Measurements from ENCODE around the gene MYLK2. TPM values are rescaled to one million over a fixed set of nuclear protein-coding genes. Genes with fewer than 3 reads are reported as not detected.

Gene MYLK2
- total RNA-seq, 1 donor from 2014 or later, result not detected

- no peak for DNase-seq
- H3K27ac ChIP-seq, result peak overlapping the region; percentile 72
- H3K4me1 ChIP-seq, result peaks cover 18% of the 10 kb centered on the region
- ATAC-seq, result no peak
- no peaks in the 10 kb centered on the region for H3K36me3 ChIP-seq
- TF ChIP-seq CTCF (IDR thresholded peaks at IDR 0.05), result no peak
- intact Hi-C loops (cut with DNase I), result no loop called here
- no peaks in the 10 kb centered on the region for H3K9me3 ChIP-seq
- no peak overlapping the region for H3K4me3 ChIP-seq
- no peaks in the 10 kb centered on the region for H3K27me3 ChIP-seq
Measured at GRCh38 chr20:31841928-31842327, 22.8 kb downstream of the MYLK2 start.

GRCh38 chr20:31842471-31843157 lies 23.5 kb downstream of the MYLK2 start:
- Histone ChIP-seq H3K4me1 (peaks cover 13% of the 10 kb centered on the region), H3K27me3 (no peaks in the 10 kb centered on the region), H3K9me3 (no peaks in the 10 kb centered on the region), H3K36me3 (no peaks in the 10 kb centered on the region), H3K4me3 (no peak overlapping the region), H3K27ac (peak overlapping the region; percentile 72)
- no peak for TF ChIP-seq CTCF (IDR thresholded peaks at IDR 0.05)
- DNase-seq (no peak), ATAC-seq (peak; percentile 21)
- intact Hi-C loops (cut with DNase I), result no loop called here

GRCh38 chr20:31843288-31843687 lies 24.1 kb downstream of the MYLK2 start:
- H3K36me3 ChIP-seq, result no peaks in the 10 kb centered on the region
- no peaks in the 10 kb centered on the region for H3K9me3 ChIP-seq
- no peak for DNase-seq
- intact Hi-C loops (cut with DNase I), result no loop called here
- no peaks in the 10 kb centered on the region for H3K27me3 ChIP-seq
- no peak for ATAC-seq
- peak overlapping the region; percentile 31 for H3K4me3 ChIP-seq
- peaks cover 11% of the 10 kb centered on the region for H3K4me1 ChIP-seq
- no peak for TF ChIP-seq CTCF (IDR thresholded peaks at IDR 0.05)
- H3K27ac ChIP-seq, result peak overlapping the region; percentile 72

GRCh38 chr20:31843881-31844280 lies 24.7 kb downstream of the MYLK2 start:
- no peaks in the 10 kb centered on the region for H3K36me3 ChIP-seq
- no peaks in the 10 kb centered on the region for H3K9me3 ChIP-seq
- H3K27me3 ChIP-seq, result no peaks in the 10 kb centered on the region
- DNase-seq (no peak), ATAC-seq (no peak)
- no peak for TF ChIP-seq CTCF (IDR thresholded peaks at IDR 0.05)
- intact Hi-C loops (cut with DNase I), result no loop called here
- no peak overlapping the region for H3K27ac ChIP-seq
- H3K4me3 ChIP-seq, result peak overlapping the region; percentile 31
- H3K4me1 ChIP-seq, result peaks cover 5% of the 10 kb centered on the region

GRCh38 chr20:31844737-31845299 lies 25.7 kb downstream of the MYLK2 start:
- Histone ChIP-seq H3K4me1 (peaks cover 4% of the 10 kb centered on the region), H3K27ac (peak overlapping the region; percentile 36), H3K9me3 (no peaks in the 10 kb centered on the region), H3K27me3 (peaks cover 6% of the 10 kb centered on the region), H3K4me3 (peak overlapping the region; percentile 31), H3K36me3 (no peaks in the 10 kb centered on the region)
- DNase-seq (no peak), ATAC-seq (no peak)
- TF ChIP-seq CTCF (IDR thresholded peaks at IDR 0.05), result no peak
- intact Hi-C loops (cut with DNase I), result no loop called here
